OCI-LY7 (cell line): ENCODE measurements around the gene IL15.

ENCODE experiments used
- CTCF ChIP-seq: fragments of 200-600 bp; sonication (generic); conservative IDR thresholded peaks from 2 replicates; pipeline ENCODE4 v1.5.1; 2014; ENCODE audit warnings: mild to moderate bottlenecking, antibody characterized with exemption, low read length, moderate library complexity, mixed read lengths
- EZH2phosphoT487 ChIP-seq: fragments of 200-600 bp; sonication (generic); IDR thresholded peaks from 2 replicates; pipeline ENCODE4 v1.6.1; 2018; ENCODE audit warnings: low read depth, borderline replicate concordance, mild to moderate bottlenecking, mixed run types, antibody characterized with exemption, low read length, moderate library complexity, mixed read lengths

- TF ChIP-seq CTCF (no peak), EZH2phosphoT487 (no peak)
Measured at GRCh38 chr4:141727420-141727819, 91.0 kb downstream of the IL15 start.
